Left lung (tissue), 10 donors: ENCODE data around the gene ENDOD1. TPM values are rescaled to one million over a fixed set of nuclear protein-coding genes. Genes with fewer than 3 reads are reported as not detected.

Source experiments
- ATAC-seq: fragments of 200-7000 bp; cut with Tn5 transposase; one replicate; pipeline ENCODE4 v1.9.1; 2020; ENCODE audit warnings: moderate library complexity
- DNase-seq, 4 donors: peaks; one replicate each; pipeline ENCODE4 v3.0.0-alpha.2; 2013 to 2020
- H3K27ac ChIP-seq, 2 donors: fragments of 200-600 bp; sonication (generic) in 1 of 2; one replicate each; pipeline versions ENCODE4 v1.5.0 to v1.8.0; 2020 to 2021
- H3K27me3 ChIP-seq, 2 donors: fragments of 200-600 bp; sonication (generic) in 1 of 2; one replicate each; pipeline versions ENCODE4 v1.5.0 to v1.8.0; 2020 to 2021
- H3K36me3 ChIP-seq, 2 donors: fragments of 200-600 bp; sonication (generic) in 1 of 2; one replicate each; pipeline versions ENCODE4 v1.5.0 to v1.8.0; 2020 to 2021
- H3K4me1 ChIP-seq, 2 donors: fragments of 200-600 bp; one replicate each; pipeline ENCODE4 v1.8.0; 2021
- H3K4me3 ChIP-seq, 2 donors: fragments of 200-600 bp; sonication (generic) in 1 of 2; one replicate each; pipeline versions ENCODE4 v1.5.0 to v1.8.0; 2020 to 2021; ENCODE audit warnings: mild to moderate bottlenecking in 1 of 2
- H3K9me3 ChIP-seq, 2 donors: fragments of 200-600 bp; sonication (generic) in 1 of 2; one replicate each; pipeline versions ENCODE4 v1.5.0 to v1.8.0; 2020 to 2021
- CTCF ChIP-seq, 2 donors: fragments of 200-600 bp; sonication (generic) in 1 of 2; IDR thresholded peaks; one replicate each; pipeline versions ENCODE4 v1.5.0 to v1.8.0; 2021; ENCODE audit warnings: antibody characterized with exemption in 2 of 2
- intact Hi-C, 2 donors: fragments of 100-400 bp; cut with DNase I; formaldehyde crosslinking; loops; one replicate each; pipeline versions ENCODE4 v1.11.2 to v1.14.2; 2022
- polyA plus RNA-seq, 6 donors: library from polyadenylated mRNA; unstranded; fragments of 120-200 nt; gene quantifications; one replicate each; pipeline ENCODE4 v1.2.1, GENCODE V29; 2013; ENCODE audit not compliant: insufficient read length in 6 of 6
- total RNA-seq, 2 donors: library from RNA; stranded (reverse); fragmentation: NEBNext Ultra II Directional; extraction: Animal tissue kit (Norgen Biotek cat#: 25700); gene quantifications; one replicate each; pipeline ENCODE4 v1.2.1, GENCODE V29; 2021
- donor health status: DM: no; HTN: yes; CAD: no.
- donor health status: DM: no; HTN: no; CAD: no.

The ENDOD1 gene
- total and polyA plus RNA-seq, 8 donors, result 24.2 to 31.2 (median 26.3) TPM

- no peak for ATAC-seq
- no peaks in the 10 kb centered on the region for H3K27me3 ChIP-seq
- intact Hi-C loops, result no loop called here
Observed at GRCh38 chr11:95170294-95170693, 80.6 kb downstream of the ENDOD1 start.

GRCh38 chr11:95175818-95176380 is 86.3 kb downstream of the ENDOD1 start:
- H3K36me3 ChIP-seq, result peaks cover 0 to 45% of the 10 kb centered on the region in 2 donors

More at GRCh38 chr11:95170294-95170693, 80.6 kb downstream of the ENDOD1 start:
- Histone ChIP-seq H3K27ac (no peak overlapping the region), H3K4me3 (no peak overlapping the region), H3K4me1 (no peaks in the 10 kb centered on the region), H3K36me3 (peaks cover 0 to 16% of the 10 kb centered on the region in 2 donors), H3K9me3 (no peaks in the 10 kb centered on the region)
- no peak for DNase-seq
- TF ChIP-seq CTCF (IDR thresholded peaks at IDR 0.05), result no peak

More at GRCh38 chr11:95175818-95176380, 86.3 kb downstream of the ENDOD1 start:
- Histone ChIP-seq H3K9me3 (no peaks in the 10 kb centered on the region), H3K4me3 (no peak overlapping the region), H3K4me1 (no peaks in the 10 kb centered on the region), H3K27ac (no peak overlapping the region), H3K27me3 (no peaks in the 10 kb centered on the region)
- DNase-seq (no peak), ATAC-seq (no peak)
- intact Hi-C loops, result no loop called here
- TF ChIP-seq CTCF (IDR thresholded peaks at IDR 0.05), result no peak

Other genes with a start within 250 kb of the ENDOD1 start
- 10 to 100 TPM; 43.3 to 47.3 TPM for gene CWC15, start 116.3 kb upstream of the ENDOD1 start, total RNA-seq
- gene CWC15, start 116.3 kb upstream of the ENDOD1 start, polyA plus RNA-seq, result 100 to 1,000 TPM in 4 of 6 donors, 10 to 100 TPM in 2; 93.0 to 108 (median 101) TPM
- gene KDM4D, start 116.1 kb upstream of the ENDOD1 start, total RNA-seq, result under 1 TPM; 0.35 to 0.39 TPM
- 1 to 10 TPM; 1.8 to 2.5 (median 1.9) TPM for gene KDM4D, start 116.1 kb upstream of the ENDOD1 start, polyA plus RNA-seq
- gene KDM4E, start 64.6 kb upstream of the ENDOD1 start, total RNA-seq, result not detected
- under 1 TPM; 0.23 to 0.37 (median 0.28) TPM for gene KDM4E, start 64.6 kb upstream of the ENDOD1 start, polyA plus RNA-seq
- not detected for gene KDM4F, start 40.4 kb upstream of the ENDOD1 start, total RNA-seq
- not detected for gene KDM4F, start 40.4 kb upstream of the ENDOD1 start, polyA plus RNA-seq
- gene SRSF8, start 22.9 kb upstream of the ENDOD1 start, total RNA-seq, result 10 to 100 TPM; 27.5 to 41.7 TPM
- 10 to 100 TPM; 38.0 to 48.4 (median 46.5) TPM for gene SRSF8, start 22.9 kb upstream of the ENDOD1 start, polyA plus RNA-seq
- 10 to 100 TPM; 45.0 to 80.7 TPM for gene SESN3, start 141.4 kb downstream of the ENDOD1 start, total RNA-seq
- 10 to 100 TPM; 66.6 to 87.8 (median 72.5) TPM for gene SESN3, start 141.4 kb downstream of the ENDOD1 start, polyA plus RNA-seq